Measurements from ENCODE around the gene TMPRSS13. TPM values are rescaled to one million over a fixed set of nuclear protein-coding genes. Genes with fewer than 3 reads are reported as not detected.
A peak's percentile ranks its signal among the peaks of the same experiment; 100 is the strongest.

The TMPRSS13 gene
- total RNA-seq, 1 donor from 2014 or later = 6.9 TPM

DNA sequence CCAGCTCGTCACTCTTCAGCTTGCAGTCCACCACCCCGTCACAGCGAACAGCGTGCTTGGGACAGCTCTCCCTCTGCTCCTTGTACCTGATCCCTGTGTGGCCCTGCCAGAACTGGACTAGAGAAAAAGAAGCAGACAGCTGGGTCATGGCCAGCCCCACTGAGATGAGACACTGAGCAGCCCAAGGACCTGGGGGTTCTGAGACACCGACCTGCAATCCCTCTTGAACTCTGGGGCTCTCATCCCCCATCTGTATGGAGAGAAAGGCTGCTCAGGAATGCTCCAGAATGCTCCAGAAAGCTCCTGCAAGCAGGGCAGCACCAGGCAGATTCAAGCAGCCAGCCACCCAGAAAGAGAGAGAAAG, 14.8 kb downstream of the TMPRSS13 start:
- TF ChIP-seq, protein P1, sequence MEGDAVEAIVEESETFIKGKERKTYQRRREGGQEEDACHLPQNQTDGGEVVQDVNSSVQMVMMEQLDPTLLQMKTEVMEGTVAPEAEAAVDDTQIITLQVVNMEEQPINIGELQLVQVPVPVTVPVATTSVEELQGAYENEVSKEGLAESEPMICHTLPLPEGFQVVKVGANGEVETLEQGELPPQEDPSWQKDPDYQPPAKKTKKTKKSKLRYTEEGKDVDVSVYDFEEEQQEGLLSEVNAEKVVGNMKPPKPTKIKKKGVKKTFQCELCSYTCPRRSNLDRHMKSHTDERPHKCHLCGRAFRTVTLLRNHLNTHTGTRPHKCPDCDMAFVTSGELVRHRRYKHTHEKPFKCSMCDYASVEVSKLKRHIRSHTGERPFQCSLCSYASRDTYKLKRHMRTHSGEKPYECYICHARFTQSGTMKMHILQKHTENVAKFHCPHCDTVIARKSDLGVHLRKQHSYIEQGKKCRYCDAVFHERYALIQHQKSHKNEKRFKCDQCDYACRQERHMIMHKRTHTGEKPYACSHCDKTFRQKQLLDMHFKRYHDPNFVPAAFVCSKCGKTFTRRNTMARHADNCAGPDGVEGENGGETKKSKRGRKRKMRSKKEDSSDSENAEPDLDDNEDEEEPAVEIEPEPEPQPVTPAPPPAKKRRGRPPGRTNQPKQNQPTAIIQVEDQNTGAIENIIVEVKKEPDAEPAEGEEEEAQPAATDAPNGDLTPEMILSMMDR (conservative IDR thresholded peaks at IDR 0.05) = no peak
- peaks cover 3% of the 10 kb centered on the region for H3K36me3 Mint-ChIP-seq
- H3K9me3 Mint-ChIP-seq = no peaks in the 10 kb centered on the region
- H3K27me3 Mint-ChIP-seq = peaks cover 12% of the 10 kb centered on the region
- H3K4me1 Mint-ChIP-seq (ENCODE audit: unreplicated experiment) = peaks cover 15% of the 10 kb centered on the region
- peak; percentile 57 for DNase-seq (ENCODE audit: extremely low spot score, unreplicated experiment)
- H3K4me3 Mint-ChIP-seq = no peak overlapping the region
- no peak overlapping the region for H3K27ac Mint-ChIP-seq

DNA sequence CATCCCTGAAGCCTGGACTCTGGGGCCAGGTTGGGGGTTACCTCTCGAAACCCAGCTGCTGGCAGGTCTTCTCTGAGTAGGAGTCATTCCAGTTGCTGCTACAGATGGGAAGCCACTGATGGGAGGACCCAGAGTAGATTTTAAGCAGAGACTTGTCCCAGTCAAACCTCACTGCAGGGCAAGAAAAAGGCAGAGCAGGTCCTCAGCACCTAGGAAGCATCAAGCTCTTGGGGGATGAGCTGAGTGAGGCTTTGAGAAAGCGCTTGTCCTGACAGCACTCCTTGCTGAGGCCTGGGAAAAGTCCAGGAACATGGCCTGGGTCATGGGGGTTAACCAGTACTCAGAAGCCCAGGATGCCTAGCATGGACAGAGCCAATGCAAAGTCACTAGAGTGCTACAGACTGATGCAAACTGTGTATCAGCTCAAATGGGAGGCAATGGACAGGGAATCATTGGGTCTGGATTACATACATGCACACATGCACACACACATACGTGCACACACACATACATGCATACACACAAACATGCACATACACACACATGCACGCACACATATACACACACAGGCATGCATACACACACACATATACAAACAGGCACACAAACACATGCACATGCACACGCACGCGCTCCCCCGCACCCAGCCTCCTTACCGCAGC, 15.3 kb downstream of the TMPRSS13 start:
- Mint-ChIP-seq H3K36me3 (peaks cover 3% of the 10 kb centered on the region), H3K27ac (no peak overlapping the region), H3K27me3 (peaks cover 12% of the 10 kb centered on the region), H3K4me3 (no peak overlapping the region), H3K4me1 (ENCODE audit: unreplicated experiment) (peaks cover 20% of the 10 kb centered on the region), H3K9me3 (no peaks in the 10 kb centered on the region)
- DNase-seq (ENCODE audit: extremely low spot score, unreplicated experiment) = peak; percentile 34
- TF ChIP-seq, protein P1 (conservative IDR thresholded peaks at IDR 0.05) = no peak

DNA sequence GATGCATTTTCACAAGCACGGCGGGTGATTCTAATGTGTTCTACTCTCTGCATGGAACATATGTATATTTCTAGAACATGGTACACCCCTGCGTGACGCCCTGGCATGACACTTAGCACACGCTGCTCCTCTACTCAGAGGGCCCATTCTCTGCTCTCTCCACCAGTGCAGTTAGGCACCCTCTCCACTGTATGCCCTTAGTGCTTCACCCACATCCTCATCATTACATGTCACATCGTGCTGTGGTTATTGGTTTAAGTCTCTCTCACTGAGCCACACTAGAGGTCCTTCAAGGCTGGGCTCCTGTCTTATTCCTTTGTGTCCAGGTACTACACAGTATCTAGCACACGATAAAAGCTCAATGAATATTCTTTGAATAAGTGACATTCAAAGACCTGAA, 16.7 kb downstream of the TMPRSS13 start:
- TF ChIP-seq, protein P1 (conservative IDR thresholded peaks at IDR 0.05) = no peak
- Mint-ChIP-seq H3K27me3 (peaks cover 12% of the 10 kb centered on the region), H3K27ac (no peak overlapping the region), H3K9me3 (no peaks in the 10 kb centered on the region), H3K36me3 (peaks cover 3% of the 10 kb centered on the region), H3K4me3 (no peak overlapping the region), H3K4me1 (ENCODE audit: unreplicated experiment) (peaks cover 34% of the 10 kb centered on the region)
- peak; percentile 24 for DNase-seq (ENCODE audit: extremely low spot score, unreplicated experiment)

DNA sequence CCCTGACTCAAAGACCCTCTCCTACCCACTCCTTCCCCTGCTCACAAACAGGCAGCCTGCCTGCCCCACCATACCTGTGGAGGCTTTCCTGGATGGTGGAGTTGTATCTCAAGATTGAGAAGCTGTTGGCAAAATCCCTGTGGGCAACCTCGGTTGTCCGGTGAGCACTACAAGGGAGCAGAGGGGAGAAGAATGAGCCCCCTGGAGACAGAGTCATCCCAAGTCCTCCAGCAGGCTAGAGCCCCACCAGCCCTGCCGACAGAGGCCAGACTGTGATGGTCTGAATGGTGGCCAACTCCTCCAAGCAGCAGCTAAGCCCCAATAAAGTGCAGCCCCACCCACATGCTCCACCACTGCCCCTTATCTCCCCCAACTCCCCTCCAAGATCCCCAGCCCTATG, 17.5 kb downstream of the TMPRSS13 start:
- H3K9me3 Mint-ChIP-seq = no peaks in the 10 kb centered on the region

DNA sequence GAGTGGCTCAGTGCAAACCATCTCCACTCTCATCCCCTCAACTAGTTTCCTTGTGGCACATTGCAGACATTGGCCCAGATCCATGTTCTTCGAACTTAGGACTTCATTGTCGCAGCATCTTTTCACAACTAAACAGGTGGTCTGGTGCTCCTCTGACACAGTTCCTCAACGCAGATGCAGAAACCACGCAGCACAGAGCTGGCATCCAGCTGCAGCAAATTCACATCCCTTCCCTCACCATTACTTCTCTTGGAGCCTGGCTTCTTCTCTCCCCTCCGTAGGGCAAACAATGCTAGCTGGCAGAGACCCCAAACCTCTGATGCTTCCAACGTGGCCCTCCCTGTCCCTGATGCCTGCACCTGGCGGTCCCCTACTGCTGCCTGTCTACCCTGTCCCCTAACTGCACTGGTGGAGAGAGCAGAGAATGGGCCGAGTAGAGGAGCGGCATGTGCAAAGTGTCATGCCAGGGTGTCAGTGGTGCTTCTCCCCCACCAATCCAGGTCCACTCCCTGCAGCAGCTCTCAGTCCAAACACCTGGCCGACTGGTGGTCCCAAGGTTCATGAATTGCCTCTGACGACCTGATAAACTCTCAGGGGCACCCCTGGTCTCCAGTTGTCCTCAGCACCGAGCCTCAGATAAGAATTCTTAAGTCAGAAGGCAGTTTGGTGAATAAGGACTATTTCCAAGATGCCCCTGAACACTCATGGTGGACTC, 18.1 kb downstream of the TMPRSS13 start:
- peaks cover 8% of the 10 kb centered on the region for H3K27me3 Mint-ChIP-seq
- H3K27ac Mint-ChIP-seq = no peak overlapping the region
- H3K36me3 Mint-ChIP-seq = no peaks in the 10 kb centered on the region
- TF ChIP-seq, protein P1 (conservative IDR thresholded peaks at IDR 0.05) = no peak
- peaks cover 38% of the 10 kb centered on the region for H3K4me1 Mint-ChIP-seq (ENCODE audit: unreplicated experiment)
- no peak overlapping the region for H3K4me3 Mint-ChIP-seq
- no peak for DNase-seq (ENCODE audit: extremely low spot score, unreplicated experiment)
- no peaks in the 10 kb centered on the region for H3K9me3 Mint-ChIP-seq

More for the DNA sequence above, 17.5 kb downstream of the TMPRSS13 start:
- DNase-seq (ENCODE audit: extremely low spot score, unreplicated experiment) = peak; percentile 29
- peaks cover 38% of the 10 kb centered on the region for H3K4me1 Mint-ChIP-seq (ENCODE audit: unreplicated experiment)
- H3K27ac Mint-ChIP-seq = no peak overlapping the region
- H3K4me3 Mint-ChIP-seq = no peak overlapping the region
- TF ChIP-seq, protein P1 (conservative IDR thresholded peaks at IDR 0.05) = no peak
- H3K27me3 Mint-ChIP-seq = peaks cover 12% of the 10 kb centered on the region
- peaks cover 3% of the 10 kb centered on the region for H3K36me3 Mint-ChIP-seq
